Astrocyte (in vitro differentiated cells and primary cell): ENCODE measurements around the gene TMEM176B. TPM values are rescaled to one million over a fixed set of nuclear protein-coding genes. Genes with fewer than 3 reads are reported as not detected.

Experiments used
- DNase-seq: peaks from one replicate; pipeline ENCODE4 v3.0.0-alpha.2; 2010; ENCODE audit warnings: low read depth
- FAIRE-seq: peaks from 2 replicates; lab custom pipeline; 2011; peaks lifted over from hg19 to GRCh38; lab: Jason Lieb, UNC
- H2AFZ ChIP-seq: 2 replicates; pipeline ENCODE4 v1.6.0; 2012; ENCODE audit warnings: low read depth, low read length, inconsistent platforms
- H3K27ac ChIP-seq: 2 replicates; pipeline ENCODE4 v1.5.1; 2011; ENCODE audit warnings: low read depth, low read length, inconsistent platforms
- H3K27me3 ChIP-seq: 2 replicates; pipeline ENCODE4 v1.6.0; 2011; ENCODE audit warnings: low read length, inconsistent platforms; ENCODE audit not compliant: insufficient read depth
- H3K36me3 ChIP-seq: 2 replicates; pipeline ENCODE4 v1.5.1; 2011; ENCODE audit warnings: low read length, inconsistent platforms; ENCODE audit not compliant: insufficient read depth
- H3K4me1 ChIP-seq: 2 replicates; pipeline ENCODE4 v1.5.1; 2011; ENCODE audit warnings: low read length, inconsistent platforms; ENCODE audit not compliant: insufficient read depth
- H3K4me2 ChIP-seq: 2 replicates; pipeline ENCODE4 v1.6.0; 2012; ENCODE audit warnings: low read length, inconsistent platforms
- H3K4me3 ChIP-seq: 2 replicates; pipeline ENCODE4 v1.5.1; 2011; ENCODE audit warnings: low read depth, mild to moderate bottlenecking, low read length, inconsistent platforms; ENCODE audit not compliant: insufficient read depth
- H3K79me2 ChIP-seq: 2 replicates; pipeline ENCODE4 v1.6.0; 2012; ENCODE audit warnings: mild to moderate bottlenecking, low read length, inconsistent platforms; ENCODE audit not compliant: insufficient read depth
- H3K9ac ChIP-seq: 2 replicates; pipeline ENCODE4 v1.6.0; 2012; ENCODE audit warnings: mild to moderate bottlenecking, low read length, inconsistent platforms
- H3K9me3 ChIP-seq: 2 replicates; pipeline ENCODE4 v1.5.1; 2012; ENCODE audit warnings: low read depth, mild to moderate bottlenecking, low read length, inconsistent platforms; ENCODE audit not compliant: insufficient read depth
- H4K20me1 ChIP-seq: 2 replicates; pipeline ENCODE4 v1.6.0; 2012; ENCODE audit warnings: low read length, inconsistent platforms; ENCODE audit not compliant: insufficient read depth
- H3K27ac Mint-ChIP-seq: one replicate; pipeline ENCODE4 v1.8.0; 2021; ENCODE audit warnings: mild to moderate bottlenecking, mixed read lengths; ENCODE audit not compliant: unreplicated experiment
- H3K27me3 Mint-ChIP-seq: one replicate; pipeline ENCODE4 v1.8.0; 2021; ENCODE audit warnings: low read depth, mixed read lengths; ENCODE audit not compliant: unreplicated experiment
- H3K36me3 Mint-ChIP-seq: one replicate; pipeline ENCODE4 v1.8.0; 2021; ENCODE audit warnings: low read depth, mixed read lengths; ENCODE audit not compliant: unreplicated experiment
- H3K4me1 Mint-ChIP-seq: one replicate; pipeline ENCODE4 v1.8.0; 2021; ENCODE audit warnings: low read depth, mixed read lengths; ENCODE audit not compliant: unreplicated experiment
- H3K4me3 Mint-ChIP-seq: one replicate; pipeline ENCODE4 v1.8.0; 2021; ENCODE audit warnings: mild to moderate bottlenecking, moderate library complexity, mixed read lengths; ENCODE audit not compliant: unreplicated experiment
- H3K9me3 Mint-ChIP-seq: one replicate; pipeline ENCODE4 v1.8.0; 2021; ENCODE audit warnings: mild to moderate bottlenecking, mixed read lengths; ENCODE audit not compliant: unreplicated experiment
- EZH2 ChIP-seq: IDR thresholded peaks from 2 replicates; pipeline ENCODE4 v1.6.1; 2012; ENCODE audit warnings: mild to moderate bottlenecking, low read length, inconsistent platforms; ENCODE audit not compliant: insufficient read depth
- total RNA-seq: library from RNA; stranded (reverse); gene quantifications from 2 replicates; pipeline ENCODE4 v1.2.1, GENCODE V29; 2021
- TF ChIP-seq, protein P1 (sequence below): IDR thresholded peaks from 2 replicates; pipeline ENCODE4 v1.5.1; 2011; ENCODE audit warnings: low read depth, mild to moderate bottlenecking, inconsistent platforms, low read length, moderate library complexity; ENCODE audit not compliant: insufficient read depth

The TMEM176B gene
- total RNA-seq, 1 donor from 2014 or later, result 0.32 TPM

DNA sequence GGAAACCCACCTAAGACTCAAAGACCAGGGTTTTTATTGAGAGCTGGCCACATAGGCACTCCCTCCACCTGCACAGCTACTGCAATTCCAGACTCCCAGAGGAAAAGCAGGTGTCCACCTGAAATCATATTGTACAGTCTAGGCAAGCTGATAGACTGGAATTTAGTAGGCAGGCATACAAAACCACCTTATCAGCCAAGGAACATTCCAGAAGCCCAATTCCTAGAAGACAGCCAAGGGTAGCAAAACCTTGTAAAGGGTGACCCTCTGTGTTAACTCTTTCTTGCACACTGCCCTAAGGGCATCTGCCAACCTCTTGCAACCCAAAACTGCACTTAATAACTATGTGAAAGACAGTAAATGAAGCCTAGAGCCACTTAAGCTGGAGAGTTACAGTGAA, 5.7 kb upstream of the TMEM176B start:
- Histone ChIP-seq H3K4me1 (no peaks in the 10 kb centered on the region), H3K4me3 (no peak overlapping the region), H3K9me3 (no peaks in the 10 kb centered on the region), H4K20me1 (no peaks in the 10 kb centered on the region), H3K27ac (no peak overlapping the region), H3K79me2 (no peaks in the 10 kb centered on the region), H3K4me2 (no peak overlapping the region), H2AFZ (no peak overlapping the region), H3K27me3 (peaks cover 3% of the 10 kb centered on the region), H3K9ac (no peak overlapping the region), H3K36me3 (no peaks in the 10 kb centered on the region)
- FAIRE-seq (no peak), DNase-seq (no peak)
- Mint-ChIP-seq H3K36me3 (no peaks in the 10 kb centered on the region), H3K27me3 (peaks cover 22% of the 10 kb centered on the region), H3K4me3 (no peak overlapping the region), H3K4me1 (no peaks in the 10 kb centered on the region), H3K27ac (no peak overlapping the region), H3K9me3 (no peaks in the 10 kb centered on the region)
- TF ChIP-seq EZH2, result no peak
- TF ChIP-seq, protein P1, sequence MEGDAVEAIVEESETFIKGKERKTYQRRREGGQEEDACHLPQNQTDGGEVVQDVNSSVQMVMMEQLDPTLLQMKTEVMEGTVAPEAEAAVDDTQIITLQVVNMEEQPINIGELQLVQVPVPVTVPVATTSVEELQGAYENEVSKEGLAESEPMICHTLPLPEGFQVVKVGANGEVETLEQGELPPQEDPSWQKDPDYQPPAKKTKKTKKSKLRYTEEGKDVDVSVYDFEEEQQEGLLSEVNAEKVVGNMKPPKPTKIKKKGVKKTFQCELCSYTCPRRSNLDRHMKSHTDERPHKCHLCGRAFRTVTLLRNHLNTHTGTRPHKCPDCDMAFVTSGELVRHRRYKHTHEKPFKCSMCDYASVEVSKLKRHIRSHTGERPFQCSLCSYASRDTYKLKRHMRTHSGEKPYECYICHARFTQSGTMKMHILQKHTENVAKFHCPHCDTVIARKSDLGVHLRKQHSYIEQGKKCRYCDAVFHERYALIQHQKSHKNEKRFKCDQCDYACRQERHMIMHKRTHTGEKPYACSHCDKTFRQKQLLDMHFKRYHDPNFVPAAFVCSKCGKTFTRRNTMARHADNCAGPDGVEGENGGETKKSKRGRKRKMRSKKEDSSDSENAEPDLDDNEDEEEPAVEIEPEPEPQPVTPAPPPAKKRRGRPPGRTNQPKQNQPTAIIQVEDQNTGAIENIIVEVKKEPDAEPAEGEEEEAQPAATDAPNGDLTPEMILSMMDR, result no peak

DNA sequence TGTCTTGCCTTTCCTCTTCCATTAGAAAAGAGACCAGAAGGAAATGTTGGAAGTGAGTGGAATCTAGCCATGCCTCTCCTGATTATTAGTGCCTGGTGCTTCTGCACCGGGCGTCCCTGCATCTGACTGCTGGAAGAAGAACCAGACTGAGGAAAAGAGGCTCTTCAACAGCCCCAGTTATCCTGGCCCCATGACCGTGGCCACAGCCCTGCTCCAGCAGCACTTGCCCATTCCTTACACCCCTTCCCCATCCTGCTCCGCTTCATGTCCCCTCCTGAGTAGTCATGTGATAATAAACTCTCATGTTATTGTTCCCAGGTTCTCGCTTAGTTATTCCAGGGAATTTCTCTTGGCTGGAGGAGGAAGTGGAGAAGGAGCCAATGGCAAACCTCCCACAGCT, 4.6 kb upstream of the TMEM176B start:
- Histone ChIP-seq H4K20me1 (no peaks in the 10 kb centered on the region), H3K36me3 (no peaks in the 10 kb centered on the region), H3K4me3 (no peak overlapping the region), H3K4me2 (no peak overlapping the region), H2AFZ (no peak overlapping the region), H3K27ac (no peak overlapping the region), H3K4me1 (no peaks in the 10 kb centered on the region), H3K9me3 (no peaks in the 10 kb centered on the region), H3K79me2 (no peaks in the 10 kb centered on the region), H3K9ac (no peak overlapping the region), H3K27me3 (peaks cover 3% of the 10 kb centered on the region)
- Mint-ChIP-seq H3K4me1 (no peaks in the 10 kb centered on the region), H3K27ac (no peak overlapping the region), H3K27me3 (peaks cover 22% of the 10 kb centered on the region), H3K36me3 (no peaks in the 10 kb centered on the region), H3K9me3 (no peaks in the 10 kb centered on the region), H3K4me3 (no peak overlapping the region)
- no peak for TF ChIP-seq EZH2
- TF ChIP-seq, protein P1, result no peak
- FAIRE-seq, result no peak
- DNase-seq, result no peak

DNA sequence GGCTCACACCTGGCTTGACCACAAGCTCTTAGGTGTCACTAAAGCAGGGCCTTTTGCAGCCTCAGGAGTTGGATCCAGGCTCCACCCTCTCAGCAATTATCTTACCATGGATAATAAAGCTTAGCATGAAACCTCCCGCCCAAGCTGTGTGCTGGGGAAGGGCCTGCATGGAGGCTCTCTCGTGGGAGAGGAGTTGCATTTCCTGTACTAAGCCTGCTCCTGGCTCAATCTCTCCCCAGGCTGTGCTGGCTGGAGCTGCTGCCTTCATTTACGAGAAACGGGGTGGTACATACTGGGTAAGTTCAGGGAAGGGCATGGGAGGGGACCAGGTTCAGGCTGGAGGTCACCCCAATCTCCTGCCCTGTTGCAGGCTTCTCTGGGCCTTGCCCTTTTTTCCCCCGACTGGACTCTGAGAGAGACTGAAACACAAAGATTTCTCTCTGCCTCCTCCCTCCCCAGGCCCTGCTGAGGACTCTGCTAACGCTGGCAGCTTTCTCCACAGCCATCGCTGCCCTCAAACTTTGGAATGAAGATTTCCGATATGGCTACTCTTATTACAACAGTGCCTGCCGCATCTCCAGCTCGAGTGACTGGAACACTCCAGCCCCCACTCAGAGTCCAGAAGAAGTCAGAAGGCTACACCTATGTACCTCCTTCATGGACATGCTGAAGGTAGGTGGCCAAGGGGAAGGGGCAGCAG, 3.1 kb upstream of the TMEM176B start:
- no peak overlapping the region for H3K27ac ChIP-seq
- no peak overlapping the region for H3K4me2 ChIP-seq
- peaks cover 11% of the 10 kb centered on the region for H3K27me3 ChIP-seq
- no peaks in the 10 kb centered on the region for H3K79me2 ChIP-seq
- no peak overlapping the region for H2AFZ ChIP-seq
- no peak overlapping the region for H3K9ac ChIP-seq
- no peak overlapping the region for H3K4me3 ChIP-seq
- Mint-ChIP-seq H3K27me3 (peaks cover 36% of the 10 kb centered on the region), H3K27ac (no peak overlapping the region), H3K4me1 (no peaks in the 10 kb centered on the region), H3K4me3 (no peak overlapping the region), H3K36me3 (no peaks in the 10 kb centered on the region), H3K9me3 (no peaks in the 10 kb centered on the region)
- H4K20me1 ChIP-seq, result no peaks in the 10 kb centered on the region
- DNase-seq (no peak), FAIRE-seq (no peak)
- no peaks in the 10 kb centered on the region for H3K9me3 ChIP-seq
- TF ChIP-seq EZH2, result no peak
- H3K36me3 ChIP-seq, result no peaks in the 10 kb centered on the region
- no peaks in the 10 kb centered on the region for H3K4me1 ChIP-seq
